Lung (tissue), 12 donors: Measurements from ENCODE around the gene AIRE. TPM values are rescaled to one million over a fixed set of nuclear protein-coding genes. Genes with fewer than 3 reads are reported as not detected.
A peak's percentile ranks its signal among the peaks of the same experiment; 100 is the strongest.

Source experiments
- ATAC-seq: fragments of 200-7000 bp; cut with Tn5 transposase; one replicate; pipeline ENCODE4 v1.9.1; 2020; ENCODE audit warnings: moderate number of reproducible peaks; ENCODE audit not compliant: insufficient read depth, low FRiP score
- DNase-seq, 3 donors: peaks; one replicate each; pipeline ENCODE4 v3.0.0-alpha.2; 2013 to 2017
- H3K27ac ChIP-seq, 2 donors: one replicate each; pipeline ENCODE4 v1.5.1; 2013; ENCODE audit warnings: mild to moderate bottlenecking in 2 of 2, moderate library complexity in 2 of 2, control low read depth in 1 of 2, inconsistent platforms in 1 of 2, low read depth in 1 of 2, low read length in 1 of 2
- H3K27me3 ChIP-seq, 3 donors: one replicate each; pipeline ENCODE4 v1.5.1; 2013; ENCODE audit warnings: low read length in 2 of 3; ENCODE audit not compliant: control insufficient read depth in 3 of 3, insufficient read depth in 3 of 3
- H3K36me3 ChIP-seq, 4 donors: one replicate each; pipeline ENCODE4 v1.5.1; 2013; ENCODE audit warnings: low read length in 4 of 4, mild to moderate bottlenecking in 1 of 4, moderate library complexity in 1 of 4; ENCODE audit not compliant: control insufficient read depth in 4 of 4, insufficient read depth in 4 of 4
- H3K4me1 ChIP-seq, 5 donors: one replicate each; pipeline ENCODE4 v1.5.1; 2013; ENCODE audit warnings: low read length in 5 of 5, mild to moderate bottlenecking in 2 of 5, moderate library complexity in 1 of 5; ENCODE audit not compliant: control insufficient read depth in 5 of 5, insufficient read depth in 5 of 5
- H3K4me3 ChIP-seq: one replicate; pipeline ENCODE4 v1.5.1; 2013; ENCODE audit warnings: mild to moderate bottlenecking, control low read depth, moderate library complexity
- H3K9ac ChIP-seq, 2 donors: one replicate each; pipeline ENCODE4 v1.5.1; 2013; ENCODE audit warnings: low read length in 2 of 2, control low read depth in 1 of 2; ENCODE audit not compliant: insufficient read depth in 1 of 2
- H3K9me3 ChIP-seq, 4 donors: one replicate each; pipeline ENCODE4 v1.5.1; 2013; ENCODE audit warnings: low read length in 3 of 4, mild to moderate bottlenecking in 1 of 4, moderate library complexity in 1 of 4; ENCODE audit not compliant: control insufficient read depth in 4 of 4, insufficient read depth in 3 of 4
- CTCF ChIP-seq: IDR thresholded peaks from 2 replicates; pipeline ENCODE4 v1.5.1; 2012; ENCODE audit warnings: mild to moderate bottlenecking; ENCODE audit errors: control extremely low read depth, extremely low read depth
- WGBS, 2 donors: extraction: QIAGEN DNeasy Blood & Tissue Kit; methylation state at CpG; one replicate each; pipeline ENCODE4 v1.1.7; 2013; 5-methylcytosine and 5-hydroxymethylcytosine counted together
- polyA plus RNA-seq, 2 donors: library from polyadenylated mRNA; stranded (reverse); fragments of 200-250 nt; gene quantifications; one replicate each; pipeline ENCODE4 v1.2.1, GENCODE V29; 2013
- total RNA-seq, 2 donors: library from RNA; depleted of rRNA in 1 of 2; stranded (reverse); fragments of >200 nt in 1 of 2; gene quantifications; one replicate each; pipeline ENCODE4 v1.2.1, GENCODE V29; 2014 to 2021
- donor health status: control.
- donor health status: control.
- donor health status: Bipolar disorder and iron deficiency.
- donor health status: healthy.
- donor health status: DM: yes; HTN: yes; CAD: no.

The AIRE gene
- total and polyA plus RNA-seq, 4 donors = 0.37 TPM; not detected in 3

GRCh38 chr21:44333509-44334328 lies 48.0 kb downstream of the AIRE start:
- WGBS, 2 donors = 89% methylated on average over 45 of the region's 45 CpGs
- DNase-seq = peak; percentile 52 to 72 (median 58)
- Histone ChIP-seq H3K4me3 (no peak overlapping the region), H3K27me3 (no peaks in the 10 kb centered on the region), H3K36me3 (peaks cover 0 to 44% (median 5%) of the 10 kb centered on the region in 4 donors), H3K4me1 (peaks cover 0 to 26% (median 8%) of the 10 kb centered on the region in 5 donors), H3K9me3 (peaks cover 0 to 2% (median 0%) of the 10 kb centered on the region in 4 donors), H3K9ac (no peak overlapping the region), H3K27ac (no peak overlapping the region)
- TF ChIP-seq CTCF = no peak
- ATAC-seq = no peak

DNA sequence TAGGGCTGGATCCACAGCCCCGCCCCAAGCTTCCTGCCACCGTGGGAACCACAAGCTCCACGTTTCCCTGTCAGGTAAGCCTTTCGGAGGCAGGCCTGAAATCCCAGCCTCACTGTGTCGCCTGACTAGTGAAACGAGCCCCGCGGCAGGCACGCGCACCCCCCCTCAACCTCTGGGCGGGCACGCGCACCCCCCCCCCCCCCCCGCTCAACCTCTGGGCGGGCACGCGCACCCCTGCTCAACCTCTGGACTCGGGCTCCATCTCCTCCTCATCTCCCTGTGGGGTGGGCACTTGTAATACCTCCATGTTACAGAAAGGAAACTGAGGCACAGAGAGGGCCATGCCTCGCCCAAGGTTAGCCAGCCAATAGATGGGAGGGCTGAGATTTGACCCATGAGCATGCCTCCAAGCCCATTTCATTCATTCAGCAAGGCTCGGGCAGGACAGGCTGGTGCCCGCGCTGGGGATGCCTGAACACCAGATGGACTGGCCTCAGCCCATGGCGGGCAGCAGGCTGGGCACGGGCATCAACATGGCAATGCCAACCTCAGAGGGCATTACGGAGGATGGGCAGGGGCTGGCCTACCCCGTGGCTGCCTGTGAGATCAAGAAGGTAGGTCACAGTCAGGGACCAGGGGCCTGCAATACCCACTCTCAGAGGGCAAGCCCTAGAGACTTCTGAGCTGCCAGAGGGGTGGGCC lies 48.8 kb downstream of the AIRE start:
- DNase-seq (no peak), ATAC-seq (no peak)
- H3K9ac ChIP-seq = no peak overlapping the region
- no peaks in the 10 kb centered on the region for H3K27me3 ChIP-seq
- TF ChIP-seq CTCF = no peak
- H3K9me3 ChIP-seq = peaks cover 0 to 2% (median 0%) of the 10 kb centered on the region in 4 donors
- H3K36me3 ChIP-seq = peaks cover 0 to 41% (median 5%) of the 10 kb centered on the region in 4 donors
- WGBS, 2 donors = 91% methylated on average over 21 to 26 of the region's 26 CpGs
- H3K4me1 ChIP-seq = peaks cover 0 to 26% (median 8%) of the 10 kb centered on the region in 5 donors
- H3K4me3 ChIP-seq = no peak overlapping the region
- H3K27ac ChIP-seq = no peak overlapping the region

- peaks cover 0 to 34% (median 5%) of the 10 kb centered on the region in 4 donors for H3K36me3 ChIP-seq
- no peak for TF ChIP-seq CTCF
- no peak overlapping the region for H3K4me3 ChIP-seq
- no peak overlapping the region for H3K27ac ChIP-seq
- DNase-seq (no peak), ATAC-seq (no peak)
- peaks cover 0 to 2% (median 0%) of the 10 kb centered on the region in 4 donors for H3K9me3 ChIP-seq
- H3K27me3 ChIP-seq = no peaks in the 10 kb centered on the region
- H3K9ac ChIP-seq = no peak overlapping the region
- WGBS, 2 donors = 96 to 97% methylated on average over 23 of the region's 24 CpGs
- peaks cover 0 to 35% (median 8%) of the 10 kb centered on the region in 5 donors for H3K4me1 ChIP-seq
Measured at GRCh38 chr21:44335266-44336059, 49.8 kb downstream of the AIRE start.
